Glutamatergic neuron (in vitro differentiated cells): Measurements from ENCODE around the gene IMMP2L. TPM values are rescaled to one million over a fixed set of nuclear protein-coding genes. Genes with fewer than 3 reads are reported as not detected.

ENCODE experiments used
- DNase-seq: peaks from one replicate; pipeline ENCODE4 v3.0.0; 2022
- H3K27ac Mint-ChIP-seq: one replicate; pipeline ENCODE4 v1.8.0; 2020; ENCODE audit warnings: mild to moderate bottlenecking, mixed read lengths, inconsistent platforms; ENCODE audit not compliant: unreplicated experiment
- H3K27me3 Mint-ChIP-seq: one replicate; pipeline ENCODE4 v1.8.0; 2020; ENCODE audit warnings: mild to moderate bottlenecking, moderate library complexity, mixed read lengths, inconsistent platforms; ENCODE audit not compliant: unreplicated experiment
- H3K36me3 Mint-ChIP-seq: one replicate; pipeline ENCODE4 v1.8.0; 2020; ENCODE audit warnings: mild to moderate bottlenecking, mixed read lengths, inconsistent platforms; ENCODE audit not compliant: unreplicated experiment
- H3K4me1 Mint-ChIP-seq: one replicate; pipeline ENCODE4 v1.8.0; 2020; ENCODE audit warnings: mild to moderate bottlenecking, low read depth, mixed read lengths, inconsistent platforms; ENCODE audit not compliant: unreplicated experiment
- H3K4me3 Mint-ChIP-seq: one replicate; pipeline ENCODE4 v1.8.0; 2020; ENCODE audit warnings: mild to moderate bottlenecking, mixed read lengths, inconsistent platforms; ENCODE audit not compliant: unreplicated experiment
- H3K9me3 Mint-ChIP-seq: one replicate; pipeline ENCODE4 v1.8.0; 2020; ENCODE audit warnings: mild to moderate bottlenecking, moderate library complexity, mixed read lengths, inconsistent platforms; ENCODE audit not compliant: unreplicated experiment
- total RNA-seq: library from RNA; stranded (reverse); fragmentation: NEBNext Ultra II Directional; extraction: Animal tissue kit (Norgen Biotek cat#: 25700); gene quantifications from one replicate; pipeline ENCODE4 v1.2.1, GENCODE V29; 2021; ENCODE audit not compliant: unreplicated experiment
- TF ChIP-seq, protein P1 (sequence below): fragments of 200-600 bp; sonication (generic); IDR thresholded peaks from one replicate; pipeline ENCODE4 v1.5.0; 2021; ENCODE audit not compliant: partially characterized antibody, unreplicated experiment

IMMP2L gene
- total RNA-seq, 1 donor from 2014 or later: 9.6 TPM

DNA sequence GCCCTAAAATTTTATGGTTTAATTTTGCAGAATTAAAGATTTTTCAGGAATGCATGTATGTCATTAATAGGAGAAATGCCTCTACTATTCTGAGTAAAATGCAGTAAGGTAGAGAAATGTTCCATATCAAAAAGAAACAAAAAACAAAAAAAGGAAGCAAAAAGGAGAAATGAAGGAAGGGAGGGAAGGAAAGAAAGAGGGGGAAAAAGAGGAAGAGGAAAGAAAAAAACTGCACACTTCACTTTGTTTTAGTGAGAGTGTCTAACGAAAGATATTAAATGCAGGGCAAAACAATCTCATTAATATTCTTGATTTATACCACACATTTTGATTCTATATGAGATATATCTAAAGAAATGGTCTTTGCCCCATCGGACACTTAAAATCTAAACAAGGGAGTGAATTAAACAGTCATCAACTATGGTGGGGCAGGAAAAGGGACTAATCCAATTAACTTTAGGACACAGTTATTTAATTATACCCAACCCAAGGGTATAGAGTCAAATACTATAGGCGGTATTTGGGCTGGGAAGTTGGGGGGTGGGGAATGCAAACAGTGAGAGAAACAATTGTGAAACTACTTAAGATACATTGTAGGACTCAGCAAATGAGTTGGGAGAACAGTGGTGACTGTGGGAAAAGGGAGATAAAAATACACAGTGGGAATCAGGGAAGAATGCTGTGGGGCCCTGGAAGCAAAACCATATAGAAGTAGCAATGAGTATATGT is 27.0 kb downstream of the IMMP2L start:
- Mint-ChIP-seq H3K27me3 (no peaks in the 10 kb centered on the region), H3K4me1 (peaks cover 12% of the 10 kb centered on the region), H3K27ac (no peak overlapping the region), H3K36me3 (no peaks in the 10 kb centered on the region), H3K9me3 (no peaks in the 10 kb centered on the region), H3K4me3 (no peak overlapping the region)
- no peak for DNase-seq
- TF ChIP-seq, protein P1, sequence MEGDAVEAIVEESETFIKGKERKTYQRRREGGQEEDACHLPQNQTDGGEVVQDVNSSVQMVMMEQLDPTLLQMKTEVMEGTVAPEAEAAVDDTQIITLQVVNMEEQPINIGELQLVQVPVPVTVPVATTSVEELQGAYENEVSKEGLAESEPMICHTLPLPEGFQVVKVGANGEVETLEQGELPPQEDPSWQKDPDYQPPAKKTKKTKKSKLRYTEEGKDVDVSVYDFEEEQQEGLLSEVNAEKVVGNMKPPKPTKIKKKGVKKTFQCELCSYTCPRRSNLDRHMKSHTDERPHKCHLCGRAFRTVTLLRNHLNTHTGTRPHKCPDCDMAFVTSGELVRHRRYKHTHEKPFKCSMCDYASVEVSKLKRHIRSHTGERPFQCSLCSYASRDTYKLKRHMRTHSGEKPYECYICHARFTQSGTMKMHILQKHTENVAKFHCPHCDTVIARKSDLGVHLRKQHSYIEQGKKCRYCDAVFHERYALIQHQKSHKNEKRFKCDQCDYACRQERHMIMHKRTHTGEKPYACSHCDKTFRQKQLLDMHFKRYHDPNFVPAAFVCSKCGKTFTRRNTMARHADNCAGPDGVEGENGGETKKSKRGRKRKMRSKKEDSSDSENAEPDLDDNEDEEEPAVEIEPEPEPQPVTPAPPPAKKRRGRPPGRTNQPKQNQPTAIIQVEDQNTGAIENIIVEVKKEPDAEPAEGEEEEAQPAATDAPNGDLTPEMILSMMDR: no peak

DNA sequence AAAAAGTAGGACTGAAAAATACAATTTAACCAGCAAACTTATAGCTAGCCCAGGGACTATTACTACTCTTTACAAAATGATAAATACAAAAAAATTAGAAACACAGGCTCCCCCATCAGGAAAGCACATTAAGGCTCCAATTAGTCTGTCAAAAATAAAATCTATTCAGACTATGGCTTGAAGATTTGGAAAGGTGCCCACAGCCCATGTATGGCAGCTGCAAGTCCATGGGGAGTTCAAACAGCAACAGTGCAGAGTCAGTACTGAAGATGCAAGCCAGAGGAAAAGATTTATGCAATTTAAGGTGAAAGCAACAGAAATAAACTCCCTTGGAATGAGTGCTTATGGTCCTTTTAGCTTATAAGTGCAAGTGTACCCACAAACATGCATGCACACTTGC is 29.7 kb downstream of the IMMP2L start:
- H3K27me3 Mint-ChIP-seq: no peaks in the 10 kb centered on the region
- no peaks in the 10 kb centered on the region for H3K9me3 Mint-ChIP-seq
- no peaks in the 10 kb centered on the region for H3K36me3 Mint-ChIP-seq
- no peak for DNase-seq
- H3K4me3 Mint-ChIP-seq: no peak overlapping the region
- no peak overlapping the region for H3K27ac Mint-ChIP-seq
- peaks cover 8% of the 10 kb centered on the region for H3K4me1 Mint-ChIP-seq
- TF ChIP-seq, protein P1: no peak

DNA sequence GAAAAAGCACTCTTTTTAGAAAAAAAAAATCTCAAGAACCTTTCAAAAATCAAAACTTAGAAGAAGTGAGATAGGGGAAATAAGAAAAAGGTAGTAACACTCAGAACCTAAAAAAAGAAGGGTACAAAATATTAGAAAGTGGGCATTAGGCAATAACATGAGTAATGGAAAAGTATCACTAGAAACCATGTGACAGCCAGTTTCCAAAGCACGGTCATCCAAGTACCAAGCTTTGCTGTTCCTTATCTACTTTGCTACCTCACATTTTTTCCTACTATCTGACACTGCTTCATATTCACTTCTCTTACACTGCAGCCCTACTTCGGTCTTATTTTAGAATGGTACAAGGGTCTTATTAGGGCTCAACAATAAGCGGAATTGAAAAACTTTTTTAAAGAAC is 30.3 kb downstream of the IMMP2L start:
- no peaks in the 10 kb centered on the region for H3K9me3 Mint-ChIP-seq
- peaks cover 8% of the 10 kb centered on the region for H3K4me1 Mint-ChIP-seq
- H3K27me3 Mint-ChIP-seq: no peaks in the 10 kb centered on the region
- no peak for DNase-seq
- H3K36me3 Mint-ChIP-seq: no peaks in the 10 kb centered on the region
- no peak overlapping the region for H3K4me3 Mint-ChIP-seq
- no peak overlapping the region for H3K27ac Mint-ChIP-seq
- TF ChIP-seq, protein P1: no peak

DNA sequence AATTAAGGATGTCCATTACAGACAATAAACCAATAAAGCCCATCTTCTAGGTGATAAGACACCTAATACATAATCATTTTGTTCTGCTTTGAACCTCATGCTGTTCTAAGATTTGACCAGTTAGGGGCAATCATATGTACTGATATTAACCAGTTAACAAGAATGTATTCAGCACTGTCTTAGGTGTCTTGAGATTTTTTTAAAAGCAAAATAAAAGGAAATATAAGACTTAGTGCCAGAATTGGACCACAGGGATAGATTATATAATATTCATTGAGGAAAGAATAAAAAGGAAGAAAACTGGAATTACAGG is 32.0 kb downstream of the IMMP2L start:
- H3K4me1 Mint-ChIP-seq: peaks cover 8% of the 10 kb centered on the region
- H3K4me3 Mint-ChIP-seq: no peak overlapping the region
- no peaks in the 10 kb centered on the region for H3K36me3 Mint-ChIP-seq
- H3K27me3 Mint-ChIP-seq: no peaks in the 10 kb centered on the region
- H3K9me3 Mint-ChIP-seq: no peaks in the 10 kb centered on the region
- H3K27ac Mint-ChIP-seq: no peak overlapping the region
- DNase-seq: no peak
- TF ChIP-seq, protein P1: no peak

DNA sequence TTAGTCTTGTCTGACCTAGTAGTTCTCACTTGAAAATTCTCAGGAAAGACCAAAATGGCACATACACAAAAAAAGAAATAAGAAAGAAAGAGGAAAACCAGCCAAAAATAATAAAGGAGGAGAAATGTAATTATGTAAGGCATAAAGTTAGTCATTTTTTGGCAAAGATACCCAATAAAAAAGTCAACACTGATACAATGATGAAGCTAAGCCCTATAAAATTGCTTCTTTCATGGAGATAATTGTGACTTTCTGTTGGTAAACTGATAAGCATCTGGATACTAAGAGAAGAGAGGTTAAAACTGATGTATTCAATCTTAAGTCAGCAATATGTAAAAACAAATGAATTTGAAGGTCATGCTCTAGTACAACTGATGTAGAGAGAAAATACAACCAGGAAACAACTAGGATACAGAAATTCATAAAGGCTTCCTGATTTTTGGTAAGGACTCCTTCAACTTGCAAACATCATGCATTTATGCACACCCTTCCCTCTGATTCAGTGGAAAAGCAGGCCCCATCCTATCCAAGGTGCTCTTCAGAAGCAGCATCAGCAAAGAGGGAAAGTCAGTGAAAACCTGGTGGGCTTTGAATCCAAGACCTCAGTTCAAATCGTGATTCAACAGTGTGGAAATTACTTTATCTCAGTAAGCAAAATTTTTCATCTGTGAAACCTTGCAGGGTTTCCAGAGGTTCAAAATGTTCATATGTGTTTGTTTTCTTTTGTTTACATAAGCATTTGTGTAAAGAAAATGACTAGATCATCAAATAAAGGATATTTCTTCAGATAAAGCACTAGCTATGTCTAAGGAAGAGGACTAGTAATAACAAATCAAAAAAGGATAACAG is 32.6 kb downstream of the IMMP2L start:
- DNase-seq: no peak
- Mint-ChIP-seq H3K4me1 (peaks cover 8% of the 10 kb centered on the region), H3K9me3 (no peaks in the 10 kb centered on the region), H3K27ac (no peak overlapping the region), H3K4me3 (no peak overlapping the region), H3K27me3 (no peaks in the 10 kb centered on the region), H3K36me3 (no peaks in the 10 kb centered on the region)
- TF ChIP-seq, protein P1: no peak
